ENCODE results near the gene POLD2.
"Not testable (repeated sequence)": the region's sequence is repeated elsewhere in the genome, so short reads cannot be mapped to it uniquely, and the experiment has no call there.

POLD2 gene

GRCh38 chr7:44123190-44124003, at the start of gene POLD2:
POLD2 (minus strand) TSS chr7:44123548; CDS start chr7:44122053, 1,495 bp downstream.
- no peak for TF ChIP-seq CTCF (IDR thresholded peaks at IDR 0.05)
- peak; percentile 99 for DNase-seq
- Mint-ChIP-seq H3K4me1 (peaks cover 41% of the 10 kb centered on the region), H3K27me3 (ENCODE audit: low read depth, poor library complexity) (peaks cover 23% of the 10 kb centered on the region), H3K27ac (peak within 1 kb of the TSS; percentile 13), H3K9me3 (peaks cover 29% of the 10 kb centered on the region), H3K36me3 (ENCODE audit: low read depth) (peaks cover 34% of the 10 kb centered on the region), H3K4me3 (peak within 1 kb of the TSS; percentile 89)

GRCh38 chr7:44172803-44173424, 49.6 kb upstream of the POLD2 start:
- Mint-ChIP-seq H3K36me3 (ENCODE audit: low read depth) (no peaks in the 10 kb centered on the region), H3K27ac (no peak overlapping the region), H3K4me3 (no peak overlapping the region), H3K9me3 (peaks cover 22% of the 10 kb centered on the region), H3K4me1 (peaks cover 16% of the 10 kb centered on the region), H3K27me3 (ENCODE audit: low read depth, poor library complexity) (peaks cover 72% of the 10 kb centered on the region)
- no peak for TF ChIP-seq CTCF (IDR thresholded peaks at IDR 0.05)
- no peak for DNase-seq

- no peak overlapping the region for H3K4me3 Mint-ChIP-seq
- H3K27ac Mint-ChIP-seq, result no peak overlapping the region
- TF ChIP-seq CTCF (IDR thresholded peaks at IDR 0.05), result no peak
- no peaks in the 10 kb centered on the region for H3K36me3 Mint-ChIP-seq (ENCODE audit: low read depth)
- peaks cover 74% of the 10 kb centered on the region for H3K27me3 Mint-ChIP-seq (ENCODE audit: low read depth, poor library complexity)
- no peak for DNase-seq
- peaks cover 13% of the 10 kb centered on the region for H3K4me1 Mint-ChIP-seq
- peaks cover 22% of the 10 kb centered on the region for H3K9me3 Mint-ChIP-seq
These were observed 49.0 kb upstream of the POLD2 start for GRCh38 chr7:44172352-44172751.

- not testable (repeated sequence) for H3K27ac Mint-ChIP-seq; DNase-seq; H3K4me3 Mint-ChIP-seq; H3K36me3 Mint-ChIP-seq (ENCODE audit: low read depth)
- Mint-ChIP-seq H3K4me1 (peaks cover 13% of the 10 kb centered on the region), H3K9me3 (peaks cover 26% of the 10 kb centered on the region), H3K27me3 (ENCODE audit: low read depth, poor library complexity) (peaks cover 74% of the 10 kb centered on the region)
These were observed 48.6 kb upstream of the POLD2 start for GRCh38 chr7:44171901-44172300.

GRCh38 chr7:44167920-44168319, 44.6 kb upstream of the POLD2 start:
- Mint-ChIP-seq H3K4me1 (peaks cover 8% of the 10 kb centered on the region), H3K27me3 (ENCODE audit: low read depth, poor library complexity) (peaks cover 58% of the 10 kb centered on the region), H3K36me3 (ENCODE audit: low read depth) (peaks cover 6% of the 10 kb centered on the region), H3K27ac (no peak overlapping the region), H3K4me3 (no peak overlapping the region), H3K9me3 (peaks cover 39% of the 10 kb centered on the region)
- TF ChIP-seq CTCF (IDR thresholded peaks at IDR 0.05), result no peak
- no peak for DNase-seq

GRCh38 chr7:44163591-44163990, 40.2 kb upstream of the POLD2 start:
- no peak for DNase-seq
- Mint-ChIP-seq H3K9me3 (peaks cover 21% of the 10 kb centered on the region), H3K4me3 (no peak overlapping the region), H3K27me3 (ENCODE audit: low read depth, poor library complexity) (peaks cover 30% of the 10 kb centered on the region), H3K4me1 (peaks cover 16% of the 10 kb centered on the region), H3K36me3 (ENCODE audit: low read depth) (peaks cover 6% of the 10 kb centered on the region), H3K27ac (no peak overlapping the region)
- TF ChIP-seq CTCF (IDR thresholded peaks at IDR 0.05), result no peak

Data from nephron progenitor cell (in vitro differentiated cells).